Measurements from ENCODE around the gene ITGAX.

ITGAX gene

GRCh38 chr16:31350275-31351005, 4.5 kb upstream of the ITGAX start:
- no peak for DNase-seq

- no peak for DNase-seq
Measured at GRCh38 chr16:31351246-31351941, 3.6 kb upstream of the ITGAX start.

GRCh38 chr16:31351942-31352325, 3.0 kb upstream of the ITGAX start:
- no peak for DNase-seq

GRCh38 chr16:31352376-31353115, 2.4 kb upstream of the ITGAX start:
- DNase-seq = no peak

GRCh38 chr16:31355431-31356100, 590 bp downstream of the ITGAX start:
- DNase-seq = no peak

- no peak for DNase-seq
Measured at GRCh38 chr16:31356566-31357323, 1.8 kb downstream of the ITGAX start.

GRCh38 chr16:31357324-31358109, 2.5 kb downstream of the ITGAX start:
- DNase-seq = no peak

- no peak for DNase-seq
Measured at GRCh38 chr16:31360251-31360650, 5.3 kb downstream of the ITGAX start.

- no peak for DNase-seq
Measured at GRCh38 chr16:31361201-31362110, 6.5 kb downstream of the ITGAX start.

GRCh38 chr16:31362476-31363405, 7.8 kb downstream of the ITGAX start:
- DNase-seq = no peak

- no peak for DNase-seq
Measured at GRCh38 chr16:31363721-31364120, 8.7 kb downstream of the ITGAX start.

- no peak for DNase-seq
Measured at GRCh38 chr16:31364421-31364820, 9.4 kb downstream of the ITGAX start.

- DNase-seq = no peak
Measured at GRCh38 chr16:31365131-31365865, 10.3 kb downstream of the ITGAX start.

GRCh38 chr16:31367853-31368252, 12.9 kb downstream of the ITGAX start:
- no peak for DNase-seq

- DNase-seq = no peak
Measured at GRCh38 chr16:31371008-31371407, 16.0 kb downstream of the ITGAX start.

GRCh38 chr16:31371619-31372484, 16.9 kb downstream of the ITGAX start:
- DNase-seq = no peak

GRCh38 chr16:31373235-31373634, 18.3 kb downstream of the ITGAX start:
- no peak for DNase-seq

GRCh38 chr16:31375231-31375630, 20.3 kb downstream of the ITGAX start:
- DNase-seq = no peak
